Renal pelvis (tissue), 4 donors: ENCODE results near the gene PYGL. TPM values are rescaled to one million over a fixed set of nuclear protein-coding genes. Genes with fewer than 3 reads are reported as not detected.

Experiments used
- DNase-seq: peaks from one replicate; pipeline ENCODE4 v3.0.0-alpha.2; 2013
- polyA plus RNA-seq, 3 donors: library from polyadenylated mRNA; unstranded; fragments of 120-200 nt; gene quantifications; one replicate each; pipeline ENCODE4 v1.2.1, GENCODE V29; 2013; ENCODE audit not compliant: insufficient read length in 3 of 3

The PYGL gene
- polyA plus RNA-seq, 3 donors: 18.1 to 21.5 (median 19.8) TPM

- no peak for DNase-seq
Measured at GRCh38 chr14:50882932-50883826, 61.1 kb downstream of the PYGL start.

- DNase-seq: no peak
Measured at GRCh38 chr14:50875359-50876070, 68.8 kb downstream of the PYGL start.

GRCh38 chr14:50874757-50875156 is 69.5 kb downstream of the PYGL start:
- DNase-seq: no peak

- peak; percentile 15 for DNase-seq
Measured at GRCh38 chr14:50871914-50872732, 72.2 kb downstream of the PYGL start, which contains the start of gene ABHD12B. Gene ABHD12B, plus strand, starts transcription at chr14:50872053. Its CDS starts 122 bp downstream, at chr14:50872175.

GRCh38 chr14:50871228-50871627 is 73.1 kb downstream of the PYGL start:
- DNase-seq: no peak

- no peak for DNase-seq
Measured at GRCh38 chr14:50865391-50866076, 78.7 kb downstream of the PYGL start.

GRCh38 chr14:50864946-50865345 is 79.3 kb downstream of the PYGL start:
- no peak for DNase-seq

- DNase-seq: no peak
Measured at GRCh38 chr14:50864237-50864636, 80.0 kb downstream of the PYGL start.

GRCh38 chr14:50862036-50862570 is 82.2 kb downstream of the PYGL start:
- no peak for DNase-seq

GRCh38 chr14:50860478-50861086 is 83.7 kb downstream of the PYGL start:
- DNase-seq: peak; percentile 83

GRCh38 chr14:50859296-50859624 is 85.0 kb downstream of the PYGL start:
- no peak for DNase-seq

- DNase-seq: no peak
Measured at GRCh38 chr14:50856660-50857059, 87.6 kb downstream of the PYGL start.

- no peak for DNase-seq
Measured at GRCh38 chr14:50855558-50855957, 88.7 kb downstream of the PYGL start.

Other genes with a start within 250 kb of the PYGL start
- gene NIN, start 113.3 kb downstream of the PYGL start, polyA plus RNA-seq: 10 to 100 TPM; 28.5 to 38.2 (median 38.1) TPM
- gene ABHD12B, start 72.4 kb downstream of the PYGL start, polyA plus RNA-seq: 1 to 10 TPM in 2 of 3 donors, under 1 TPM in 1; 0.57 to 1.7 (median 1.2) TPM
- 1 to 10 TPM; 1.6 to 2.5 (median 2.5) TPM for gene TRIM9, start 150.6 kb upstream of the PYGL start, polyA plus RNA-seq